HPDE6-E6E7 (cell line): Measurements from ENCODE around the gene FOXO3B.
"Not testable (repeated sequence)": the region's sequence is repeated elsewhere in the genome, so short reads cannot be mapped to it uniquely, and the experiment has no call there.

Experiments used
- DNase-seq: peaks from one replicate; pipeline ENCODE4 v3.0.0; 2011; ENCODE audit warnings: missing footprints; ENCODE audit errors: extremely low spot score

The FOXO3B gene

DNA sequence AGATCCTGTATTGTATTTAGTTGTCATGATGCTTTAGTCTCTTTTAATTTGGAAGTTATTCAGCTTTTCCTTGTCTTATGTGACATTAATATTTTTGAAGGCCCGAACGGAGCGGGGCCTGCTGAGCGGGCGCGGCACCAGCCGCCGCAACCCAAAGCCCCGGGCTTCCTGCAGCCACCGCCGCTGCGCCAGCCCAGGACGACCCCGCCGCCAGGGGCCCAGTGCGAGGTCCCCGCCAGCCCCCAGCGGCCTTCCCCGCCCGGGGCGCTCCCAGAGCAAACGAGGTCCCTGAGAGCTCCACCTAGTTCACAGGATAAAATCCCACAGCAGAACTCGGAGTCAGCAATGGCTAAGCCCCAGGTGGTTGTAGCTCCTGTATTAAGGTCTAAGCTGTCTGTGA is 32.0 kb downstream of the FOXO3B start:
- DNase-seq: not testable (repeated sequence)

GRCh38 chr17:18644291-18644690 is 37.8 kb downstream of the FOXO3B start, which contains the start of gene TBC1D28:
TBC1D28 (minus strand) TSS chr17:18644391; CDS start chr17:18641352, 3,039 bp downstream.
- not testable (repeated sequence) for DNase-seq

DNA sequence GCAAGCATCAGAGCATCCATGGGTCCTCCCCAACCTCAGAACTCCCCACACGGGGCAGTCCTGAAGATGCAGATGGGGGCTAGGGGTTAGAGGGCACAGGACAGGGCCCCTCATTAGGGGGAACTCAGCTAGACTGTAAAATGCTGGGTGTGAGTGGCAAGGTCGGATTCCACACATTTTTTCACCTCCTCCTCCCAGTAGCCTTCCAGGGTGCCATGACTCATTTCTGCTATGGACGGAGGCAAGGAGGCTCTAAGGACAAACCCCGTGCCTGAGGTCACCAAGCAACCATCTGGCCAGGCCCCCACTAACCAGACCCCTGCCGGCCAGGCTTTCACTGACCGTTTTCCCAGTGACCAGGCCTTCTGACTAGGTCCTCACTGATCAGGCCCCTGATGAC is 39.0 kb downstream of the FOXO3B start:
- DNase-seq: not testable (repeated sequence)

GRCh38 chr17:18638357-18638756 is 43.8 kb downstream of the FOXO3B start:
- not testable (repeated sequence) for DNase-seq

- DNase-seq: not testable (repeated sequence)
These were observed 45.9 kb downstream of the FOXO3B start for GRCh38 chr17:18636237-18636636.

- DNase-seq: not testable (repeated sequence)
These were observed 46.3 kb downstream of the FOXO3B start for GRCh38 chr17:18635773-18636172.

DNA sequence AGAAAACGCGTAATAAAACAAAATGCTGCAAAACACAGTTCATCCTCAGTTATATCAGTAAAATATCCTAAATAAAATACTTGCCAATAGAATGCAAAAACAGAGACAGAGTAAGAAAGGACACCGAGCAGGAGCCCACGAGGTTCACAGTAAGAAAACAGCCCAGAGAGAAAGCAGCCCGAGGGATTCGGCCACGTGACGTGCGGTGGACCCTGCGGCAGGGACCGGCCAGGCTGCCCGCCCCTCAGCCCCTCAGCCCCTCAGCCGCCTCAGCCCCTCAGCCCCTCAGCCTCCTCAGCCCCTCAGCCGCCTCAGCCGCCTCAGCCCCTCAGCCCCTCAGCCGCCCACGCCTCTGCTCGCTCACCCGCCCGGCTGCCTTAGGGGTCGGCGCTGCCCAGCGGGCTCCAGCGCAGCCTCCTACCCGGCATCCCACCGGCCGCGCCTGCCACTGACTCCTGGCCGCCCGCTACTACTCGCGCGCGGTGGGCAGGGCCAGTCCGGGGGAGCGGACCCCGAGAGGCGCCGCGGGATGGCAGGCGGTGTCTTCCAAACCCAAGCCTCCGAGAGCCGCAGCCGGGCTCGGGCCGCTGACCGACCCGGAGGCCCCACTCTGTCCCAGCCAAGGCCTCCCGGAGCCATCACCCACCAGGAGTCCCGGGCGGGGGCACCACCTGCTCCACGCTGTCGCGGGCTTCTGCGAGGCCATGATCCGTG is 47.4 kb downstream of the FOXO3B start:
- DNase-seq: not testable (repeated sequence)
